Gastrocnemius medialis (tissue), 4 donors: ENCODE results near the gene CACNA2D1. TPM values are rescaled to one million over a fixed set of nuclear protein-coding genes. Genes with fewer than 3 reads are reported as not detected.

Experiments used
- ATAC-seq, 2 donors: fragments of 150-250 bp; one replicate each; pipeline ENCODE4 v1.9.1; 2016
- DNase-seq, 2 donors: peaks; one replicate each; pipeline ENCODE4 v3.0.0-alpha.2; 2019
- H3K27ac ChIP-seq, 4 donors: fragments of 200-600 bp; sonication (generic); 1 replicate in 1 of 4; 2 replicates in 3 of 4; pipeline ENCODE4 v1.5.1; 2016 to 2018; ENCODE audit warnings: mild to moderate bottlenecking in 2 of 4, moderate library complexity in 1 of 4
- H3K27me3 ChIP-seq, 3 donors: fragments of 200-600 bp; sonication (generic) in 2 of 3; 1 replicate in 1 of 3; 2 replicates in 2 of 3; pipeline versions ENCODE4 v1.5.1 to v1.6.0; 2016 to 2019; ENCODE audit warnings: mild to moderate bottlenecking in 1 of 3, moderate library complexity in 1 of 3
- H3K36me3 ChIP-seq, 2 donors: fragments of 200-600 bp; sonication (generic) in 1 of 2; one replicate each; pipeline ENCODE4 v1.5.1; 2017 to 2018
- H3K4me1 ChIP-seq, 2 donors: fragments of 200-600 bp; sonication (generic) in 1 of 2; one replicate each; pipeline ENCODE4 v1.5.1; 2016 to 2017; ENCODE audit warnings: mild to moderate bottlenecking in 2 of 2
- H3K4me3 ChIP-seq, 4 donors: fragments of 200-600 bp; sonication (generic) in 3 of 4; 1 replicate in 1 of 4; 2 replicates in 3 of 4; pipeline ENCODE4 v1.5.1; 2016 to 2019; ENCODE audit warnings: mild to moderate bottlenecking in 2 of 4
- H3K9me3 ChIP-seq, 3 donors: fragments of 200-600 bp; sonication (generic) in 2 of 3; 1 replicate in 1 of 3; 2 replicates in 2 of 3; pipeline ENCODE4 v1.5.1; 2016 to 2019
- CTCF ChIP-seq, 5 experiments: fragments of 450-650 bp in 3 of 5; fragments of 200-600 bp in 2 of 5; sonication (generic) in 2 of 5; IDR thresholded peaks in 4 of 5; conservative IDR thresholded peaks in 1 of 5; 1 replicate in 4 of 5; 2 replicates in 1 of 5; pipeline ENCODE4 v1.5.1; 2016 to 2019; ENCODE audit warnings: antibody characterized with exemption in 5 of 5, mild to moderate bottlenecking in 3 of 5, moderate library complexity in 3 of 5
- POLR2A ChIP-seq, 2 donors: fragments of 450-650 bp; IDR thresholded peaks; one replicate each; pipeline ENCODE4 v1.6.1; 2017; ENCODE audit warnings: antibody characterized with exemption in 2 of 2, mild to moderate bottlenecking in 2 of 2, moderate library complexity in 2 of 2
- in situ Hi-C, 4 donors: fragments of 200-750 bp; cut with MboI; loops; one replicate each; pipeline versions ENCODE4 v1.15.0 to v1.8.0; 2017; ENCODE audit warnings: low sequenced_read_pairs in 4 of 4
- intact Hi-C: fragments of 100-400 bp; cut with DNase I; formaldehyde crosslinking; loops from one replicate; pipeline ENCODE4 v1.15.1; 2023; ENCODE audit warnings: low total_unique reads
- total RNA-seq, 4 donors: library from RNA; depleted of rRNA; stranded (reverse); fragments of >200 nt; gene quantifications; one replicate each; pipeline versions ENCODE4 v1.1.0 to v1.2.3, GENCODE V29; 2016

CACNA2D1 gene
- total RNA-seq, 4 donors from 2014 or later = 83.9 to 157 (median 120) TPM

DNA sequence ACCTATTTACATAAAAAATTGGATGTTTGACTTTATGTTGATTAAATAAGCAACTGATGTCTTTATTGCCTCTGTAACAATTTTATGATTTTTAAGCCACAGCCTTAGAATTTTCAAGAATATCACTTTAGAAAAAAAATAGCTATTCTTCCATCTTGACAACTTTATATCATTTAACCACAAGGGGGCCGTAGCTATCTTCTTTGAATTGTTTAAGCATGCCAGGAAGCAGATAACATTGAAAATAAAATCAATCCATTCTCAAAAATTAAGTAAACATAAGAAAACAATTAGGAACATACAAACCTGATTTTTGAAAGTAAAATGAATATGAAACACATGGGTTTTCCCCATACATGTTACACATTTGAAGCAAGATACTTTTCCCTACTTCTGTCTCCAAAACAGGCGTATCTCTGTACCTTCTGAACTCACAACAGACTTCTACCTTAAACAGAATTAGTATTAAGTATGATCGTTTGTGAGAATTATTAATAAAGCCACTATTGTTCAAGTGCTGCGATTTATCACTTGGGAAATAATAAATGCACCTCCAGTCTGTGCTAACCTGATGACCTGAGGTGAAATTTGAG is 209.0 kb downstream of the CACNA2D1 start:
- in situ Hi-C loops = loop anchor here (5.0 to 25.0 kb wide), 6 partner anchors 187 to 343 kb away; partner anchors contain the start of gene CACNA2D1 (in 1 of the 4)

DNA sequence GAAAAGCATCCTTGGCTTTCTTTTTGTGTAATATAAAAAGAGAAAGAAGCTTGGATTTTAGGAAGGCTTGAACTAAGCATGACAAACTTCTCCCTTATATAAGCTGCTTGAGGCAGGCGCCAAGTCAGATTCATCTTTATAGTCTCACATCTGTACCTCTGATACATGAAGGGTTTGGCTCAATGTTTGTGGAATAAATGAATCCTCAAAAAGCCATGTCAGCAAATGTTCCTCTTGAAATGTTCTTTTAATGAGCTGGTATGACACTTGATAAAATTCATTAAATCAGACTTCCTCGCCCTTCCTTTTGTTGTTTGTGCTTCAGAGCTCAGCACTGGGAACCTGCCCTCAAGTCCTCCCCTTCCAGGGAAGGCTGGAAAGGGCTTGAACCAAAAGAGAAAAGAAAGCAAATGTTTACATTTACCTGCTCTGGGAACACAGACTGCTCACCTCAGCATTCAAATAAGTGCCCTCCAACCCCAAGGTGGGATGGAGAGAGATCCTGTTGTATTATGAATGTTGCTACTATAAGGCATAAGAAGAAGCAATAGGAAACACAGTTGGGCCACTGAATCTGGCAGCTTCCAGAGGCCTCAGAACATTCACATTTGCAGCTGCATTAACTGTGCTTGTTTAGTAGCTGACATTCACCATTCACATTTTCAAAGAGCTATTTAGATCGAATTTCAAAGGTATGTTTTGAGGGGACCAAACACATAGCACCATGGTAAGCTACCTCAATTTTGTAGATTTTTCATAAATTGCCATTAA is 212.6 kb downstream of the CACNA2D1 start:
- H3K36me3 ChIP-seq = no peaks in the 10 kb centered on the region
- DNase-seq (no peak), ATAC-seq (no peak)
- intact Hi-C loops = loop anchor here (10.0 kb wide), 1 partner anchor 186 kb away; no protein-coding TSS in a partner anchor
- no peak overlapping the region for H3K4me3 ChIP-seq
- H3K27ac ChIP-seq = peak overlapping the region in 3 of 4 donors; percentile 8 to 43 (median 34)
- no peak for TF ChIP-seq CTCF (IDR thresholded peaks at IDR 0.05 in 4 of 5, conservative IDR thresholded peaks at IDR 0.05 in 1 of 5)
- TF ChIP-seq POLR2A (IDR thresholded peaks at IDR 0.05) = no peak
- no peaks in the 10 kb centered on the region for H3K27me3 ChIP-seq
- peaks cover 55% of the 10 kb centered on the region in 2 donors for H3K4me1 ChIP-seq
- in situ Hi-C loops = loop anchor here (10.0 to 25.0 kb wide), 3 partner anchors 206 to 244 kb away; partner anchors contain the start of gene CACNA2D1 (in 1 of the 4)
- H3K9me3 ChIP-seq = no peaks in the 10 kb centered on the region

More for the DNA sequence above, 209.0 kb downstream of the CACNA2D1 start:
- DNase-seq (no peak), ATAC-seq (peak in 1 of 2 donors; percentile 55)
- Histone ChIP-seq H3K36me3 (no peaks in the 10 kb centered on the region), H3K27ac (peak overlapping the region; percentile 53 to 64 (median 59)), H3K9me3 (no peaks in the 10 kb centered on the region), H3K27me3 (no peaks in the 10 kb centered on the region), H3K4me3 (no peak overlapping the region), H3K4me1 (peaks cover 44 to 56% of the 10 kb centered on the region in 2 donors)
- intact Hi-C loops = loop anchor here (1.0 to 10.0 kb wide), 5 partner anchors 83 to 338 kb away; no protein-coding TSS in a partner anchor
- TF ChIP-seq POLR2A (IDR thresholded peaks at IDR 0.05) = no peak
- peak; percentile 55 to 68 (median 63) for TF ChIP-seq CTCF (IDR thresholded peaks at IDR 0.05 in 4 of 5, conservative IDR thresholded peaks at IDR 0.05 in 1 of 5)

DNA sequence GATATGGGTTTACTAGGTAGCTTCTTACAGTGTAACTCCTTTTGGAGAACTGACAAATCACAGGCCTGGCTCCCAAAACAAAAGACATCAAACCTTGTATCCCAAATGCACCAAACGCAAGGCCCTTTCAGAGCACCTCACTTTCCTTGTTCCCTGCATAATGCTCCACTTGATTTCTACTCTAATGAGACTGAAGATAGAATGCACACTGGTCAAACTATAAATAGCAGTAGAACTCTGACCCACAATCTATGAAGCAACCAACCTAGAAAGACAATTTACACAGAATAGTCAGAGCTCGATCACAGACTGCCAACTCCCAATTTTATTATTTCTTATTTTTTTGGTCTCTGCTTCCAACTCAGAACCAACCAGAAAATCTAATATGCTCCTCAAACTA is 214.4 kb downstream of the CACNA2D1 start:
- Histone ChIP-seq H3K4me1 (peaks cover 39% of the 10 kb centered on the region in 2 donors), H3K27me3 (no peaks in the 10 kb centered on the region), H3K4me3 (no peak overlapping the region), H3K9me3 (no peaks in the 10 kb centered on the region), H3K27ac (peak overlapping the region; percentile 29 to 66 (median 51)), H3K36me3 (no peaks in the 10 kb centered on the region)
- in situ Hi-C loops (loop anchor here in 2 of 4 donors (10.0 to 25.0 kb wide), 3 partner anchors 54 to 233 kb away; partner anchors contain the start of gene CACNA2D1 (in 1 of the 2)), intact Hi-C loops (no loop called here)
- no peak for DNase-seq
- no peak for TF ChIP-seq POLR2A (IDR thresholded peaks at IDR 0.05)
- TF ChIP-seq CTCF (IDR thresholded peaks at IDR 0.05 in 4 of 5, conservative IDR thresholded peaks at IDR 0.05 in 1 of 5) = no peak
- ATAC-seq = peak; percentile 77 to 95

GRCh38 chr7:82226191-82226590 is 217.4 kb downstream of the CACNA2D1 start:
- Histone ChIP-seq H3K4me1 (peaks cover 29 to 41% of the 10 kb centered on the region in 2 donors), H3K27ac (peak overlapping the region in 1 of 4 donors; percentile 25), H3K36me3 (no peaks in the 10 kb centered on the region), H3K9me3 (no peaks in the 10 kb centered on the region), H3K27me3 (no peaks in the 10 kb centered on the region), H3K4me3 (no peak overlapping the region)
- no peak for ATAC-seq
- TF ChIP-seq CTCF (IDR thresholded peaks at IDR 0.05 in 4 of 5, conservative IDR thresholded peaks at IDR 0.05 in 1 of 5) (no peak), POLR2A (IDR thresholded peaks at IDR 0.05) (no peak)
- intact Hi-C loops = no loop called here
- no peak for DNase-seq
- in situ Hi-C loops = loop anchor here in 2 of 4 donors (10.0 to 25.0 kb wide), 3 partner anchors 51 to 236 kb away; partner anchors contain the start of gene CACNA2D1 (in 1 of the 2)
